ENCODE measurements around the gene ATP11C.

DNA sequence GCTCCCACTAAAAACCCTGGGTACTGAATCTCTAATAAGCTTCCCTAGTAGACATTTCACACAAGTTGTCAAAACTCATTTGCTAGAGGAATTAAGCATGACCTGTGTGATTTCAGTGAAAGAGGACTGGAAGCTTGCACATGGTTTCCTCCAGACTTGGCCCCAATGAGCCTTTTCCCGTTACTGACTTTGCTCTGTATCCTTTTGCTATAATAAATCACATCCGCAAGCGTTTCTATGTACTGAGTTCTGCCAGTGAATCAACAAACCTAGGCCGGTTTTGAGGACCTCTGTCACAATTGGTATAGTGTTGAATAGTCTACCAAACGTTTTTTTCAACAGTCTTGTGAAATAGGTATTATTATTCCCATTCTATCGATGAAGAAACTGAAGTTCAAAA, 8.2 kb downstream of the ATP11C start:
- TF ChIP-seq EZH2 (IDR thresholded peaks at IDR 0.05; ENCODE audit: borderline replicate concordance, low read depth, low read length, severe bottlenecking), result no peak
- TF ChIP-seq, protein P1, sequence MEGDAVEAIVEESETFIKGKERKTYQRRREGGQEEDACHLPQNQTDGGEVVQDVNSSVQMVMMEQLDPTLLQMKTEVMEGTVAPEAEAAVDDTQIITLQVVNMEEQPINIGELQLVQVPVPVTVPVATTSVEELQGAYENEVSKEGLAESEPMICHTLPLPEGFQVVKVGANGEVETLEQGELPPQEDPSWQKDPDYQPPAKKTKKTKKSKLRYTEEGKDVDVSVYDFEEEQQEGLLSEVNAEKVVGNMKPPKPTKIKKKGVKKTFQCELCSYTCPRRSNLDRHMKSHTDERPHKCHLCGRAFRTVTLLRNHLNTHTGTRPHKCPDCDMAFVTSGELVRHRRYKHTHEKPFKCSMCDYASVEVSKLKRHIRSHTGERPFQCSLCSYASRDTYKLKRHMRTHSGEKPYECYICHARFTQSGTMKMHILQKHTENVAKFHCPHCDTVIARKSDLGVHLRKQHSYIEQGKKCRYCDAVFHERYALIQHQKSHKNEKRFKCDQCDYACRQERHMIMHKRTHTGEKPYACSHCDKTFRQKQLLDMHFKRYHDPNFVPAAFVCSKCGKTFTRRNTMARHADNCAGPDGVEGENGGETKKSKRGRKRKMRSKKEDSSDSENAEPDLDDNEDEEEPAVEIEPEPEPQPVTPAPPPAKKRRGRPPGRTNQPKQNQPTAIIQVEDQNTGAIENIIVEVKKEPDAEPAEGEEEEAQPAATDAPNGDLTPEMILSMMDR (IDR thresholded peaks at IDR 0.05; ENCODE audit: borderline replicate concordance, extremely low read depth, low read length, poor library complexity, severe bottlenecking), result no peak

Data from DND-41 (cell line).